HG03135 (cell line): ENCODE results near the gene TMEM126B.

ENCODE experiments used
- ATAC-seq: cut with Tn5 transposase; IDR thresholded peaks from one replicate; pipeline ENCODE4 v1.9.1; 2021; ENCODE audit warnings: mild to moderate bottlenecking, moderate library complexity; ENCODE audit not compliant: unreplicated experiment

Gene TMEM126B

DNA sequence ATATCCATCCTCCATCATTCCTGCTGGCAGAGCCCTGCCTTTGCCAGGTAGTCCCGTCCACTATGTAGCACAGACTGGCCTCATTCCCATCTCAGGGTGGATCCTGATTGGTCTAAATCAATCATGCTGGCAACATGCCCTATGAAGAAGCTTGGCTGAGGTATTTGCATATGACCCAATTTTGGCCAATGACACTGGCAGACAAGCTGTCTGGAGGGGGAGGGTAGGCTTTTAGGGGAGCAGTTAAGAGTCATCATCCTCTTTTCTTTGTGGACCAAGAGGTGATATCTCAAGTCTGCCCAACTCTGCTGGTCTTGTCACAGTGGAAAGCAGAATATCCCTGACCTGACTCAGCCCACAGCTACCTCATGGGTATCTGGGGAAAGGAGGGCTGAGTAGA is 52.5 kb downstream of the TMEM126B start:
- ATAC-seq = no peak

DNA sequence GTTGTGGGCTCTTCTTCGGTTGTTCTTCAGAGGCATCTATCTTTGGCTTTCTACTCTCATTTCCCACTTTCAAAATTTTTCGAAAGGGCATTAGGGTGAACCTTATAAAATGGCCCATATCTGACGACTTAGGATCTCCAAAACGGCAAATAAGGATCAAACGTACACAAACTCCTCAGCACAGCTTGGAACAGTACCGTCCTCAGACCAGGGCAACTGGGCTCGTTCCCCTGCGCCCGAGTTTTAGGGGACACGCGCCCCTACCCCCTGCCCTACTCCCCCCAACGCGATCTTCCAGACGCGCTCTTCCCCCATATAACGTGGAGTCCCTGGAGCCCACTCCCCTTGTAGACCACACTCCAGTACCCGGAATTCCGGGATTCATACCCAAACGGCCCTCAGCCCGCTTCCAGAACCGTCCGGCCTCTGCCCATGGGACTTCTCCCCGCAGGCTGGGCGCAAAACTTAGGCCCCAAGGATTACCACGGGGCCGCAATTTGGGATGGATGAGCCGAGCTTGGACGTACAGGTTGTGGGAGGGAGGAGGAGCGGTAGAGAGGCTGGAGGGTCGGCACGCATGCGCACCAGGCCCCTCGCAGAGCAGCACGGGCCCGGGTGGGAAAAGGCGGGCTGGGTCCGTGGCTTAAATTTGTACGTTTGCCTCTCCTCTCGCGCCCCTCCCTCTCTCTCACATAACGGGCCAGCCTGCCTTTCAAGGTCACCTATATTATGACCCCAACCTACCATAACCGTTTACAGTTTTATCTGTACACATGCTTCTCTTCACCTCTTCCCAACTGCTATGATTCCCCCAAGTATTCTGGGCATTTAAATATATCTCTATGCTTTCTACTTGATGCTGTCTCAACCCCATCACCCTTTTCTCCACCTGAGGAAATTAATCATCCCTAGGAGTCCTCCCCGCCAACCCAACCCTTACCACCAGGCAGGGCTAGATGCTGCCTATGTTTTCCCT is 54.2 kb downstream of the TMEM126B start:
- peak; percentile 81 for ATAC-seq

DNA sequence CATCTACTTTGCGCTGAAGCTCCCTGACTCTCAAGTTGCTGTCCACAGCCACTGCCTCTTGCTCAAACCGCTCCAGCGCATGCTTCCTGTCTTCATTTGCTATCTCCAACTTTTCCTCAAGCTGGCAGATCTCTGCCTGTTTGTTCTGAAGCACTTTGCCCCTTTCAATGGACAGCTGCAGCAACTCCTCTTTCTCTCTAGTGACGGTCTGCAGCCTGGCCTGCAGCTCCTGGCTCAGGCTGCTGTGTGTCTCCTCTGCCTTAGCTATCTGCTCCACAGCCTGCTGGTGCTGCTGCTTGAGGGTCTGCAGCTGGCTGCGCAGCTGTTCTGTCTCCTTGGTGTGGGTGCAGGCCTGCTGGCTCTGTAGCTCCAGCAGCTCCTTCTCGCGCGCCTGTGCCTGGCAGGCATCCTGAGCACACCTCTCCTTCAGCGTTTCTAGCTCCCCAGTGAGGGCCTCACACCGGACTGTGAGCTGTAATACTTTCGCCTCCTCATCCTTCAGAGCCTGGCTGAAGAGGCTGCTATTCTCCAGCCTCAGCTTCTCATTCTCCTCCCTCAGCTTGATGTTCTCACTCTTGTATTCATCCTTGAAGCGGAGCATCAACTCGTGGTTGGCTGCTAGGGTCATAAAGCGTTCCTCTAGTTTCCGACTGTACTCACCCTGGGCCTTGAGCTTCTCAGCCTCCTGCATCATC is 56.9 kb downstream of the TMEM126B start:
- ATAC-seq = no peak

DNA sequence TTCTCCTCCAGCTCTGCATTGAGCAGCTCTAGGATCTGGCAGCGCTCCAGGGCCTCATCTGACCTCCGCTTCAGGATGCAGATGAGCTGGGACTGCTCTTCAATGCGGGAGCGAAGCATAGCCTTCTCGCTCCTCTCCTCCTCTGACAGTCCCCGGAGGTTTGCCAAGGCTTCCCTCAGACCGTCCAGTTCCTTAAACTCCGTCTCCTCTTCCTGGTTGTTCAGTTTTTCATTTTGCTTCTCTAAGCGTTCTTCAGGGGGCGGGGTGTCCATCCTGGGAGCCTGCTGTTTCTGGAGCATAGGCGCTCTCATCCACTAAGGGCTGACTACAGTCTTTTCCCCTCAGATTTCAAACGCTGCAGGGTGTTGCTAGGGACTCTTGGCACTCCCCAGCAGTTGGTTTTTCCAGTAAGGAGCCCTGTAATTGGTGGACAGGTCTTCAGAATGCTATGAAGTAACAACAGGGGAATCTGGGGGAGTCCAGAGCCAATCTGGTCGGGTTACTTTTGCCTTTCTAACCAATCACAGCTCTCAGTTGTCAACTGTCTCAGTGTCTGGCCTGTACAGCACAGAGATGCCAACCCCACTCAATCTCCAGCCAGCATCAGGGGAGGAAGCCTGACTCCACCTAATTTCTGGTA is 57.5 kb downstream of the TMEM126B start, which contains the start of gene CCDC89:
Gene CCDC89 (minus strand): TSS at position 376 of the 640 bp plus-strand sequence. CDS start 65 bp downstream, at position 311.
- ATAC-seq = no peak
